ENCODE results near the gene HYAL1.

HYAL1 gene

GRCh38 chr3:50258029-50258680 lies 45.2 kb downstream of the HYAL1 start:
- DNase-seq = no peak
- H3K4me1 Mint-ChIP-seq (ENCODE audit: low read depth in 2 of 2) = peaks cover 13 to 14% of the 10 kb centered on the region in 2 donors
- ATAC-seq (replicated peaks) = no peak
- H3K9me3 Mint-ChIP-seq = no peaks in the 10 kb centered on the region
- peaks cover 70% of the 10 kb centered on the region for H3K36me3 Mint-ChIP-seq (ENCODE audit: insufficient read depth)
- no peaks in the 10 kb centered on the region for H3K27me3 Mint-ChIP-seq
- peak overlapping the region; percentile 38 to 92 for H3K27ac Mint-ChIP-seq
- peak overlapping the region; percentile 6 to 10 for H3K4me3 Mint-ChIP-seq

DNA sequence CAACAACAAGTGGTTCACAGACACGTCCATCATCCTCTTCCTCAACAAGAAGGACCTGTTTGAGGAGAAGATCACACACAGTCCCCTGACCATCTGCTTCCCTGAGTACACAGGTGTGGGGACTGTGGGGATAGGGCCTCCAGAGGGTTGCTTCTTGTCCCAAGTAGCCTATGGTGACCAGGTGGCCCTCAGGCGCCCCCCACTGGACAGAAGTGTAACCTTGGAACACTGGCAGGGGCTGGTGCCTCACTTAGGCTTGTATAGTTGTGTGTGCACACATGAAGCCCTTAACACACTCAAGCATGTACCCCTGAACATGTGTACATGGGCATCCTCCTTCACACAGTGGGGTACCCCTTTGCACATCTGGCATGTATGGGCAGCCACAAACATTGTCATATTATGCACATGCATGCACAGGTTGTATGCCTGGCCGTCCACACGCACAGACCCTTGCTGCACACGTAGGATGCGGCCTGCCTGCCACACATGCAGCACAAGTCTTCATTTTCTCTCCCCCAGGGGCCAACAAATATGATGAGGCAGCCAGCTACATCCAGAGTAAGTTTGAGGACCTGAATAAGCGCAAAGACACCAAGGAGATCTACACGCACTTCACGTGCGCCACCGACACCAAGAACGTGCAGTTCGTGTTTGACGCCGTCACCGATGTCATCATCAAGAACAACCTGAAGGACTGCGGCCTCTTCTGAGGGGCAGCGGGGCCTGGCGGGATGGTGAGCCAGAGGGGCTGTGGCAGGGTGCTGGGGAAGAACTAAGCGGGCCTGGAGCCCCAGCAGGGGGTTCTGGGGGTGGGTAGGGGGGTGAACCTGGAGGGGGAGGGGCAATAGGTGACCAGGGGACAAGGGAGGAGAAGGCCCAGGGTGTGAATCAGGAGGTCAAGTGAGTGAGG lies 46.1 kb downstream of the HYAL1 start:
- Mint-ChIP-seq H3K9me3 (no peaks in the 10 kb centered on the region), H3K4me3 (peak overlapping the region in 1 of 2 donors; percentile 17), H3K27me3 (no peaks in the 10 kb centered on the region), H3K4me1 (ENCODE audit: low read depth in 2 of 2) (peaks cover 14% of the 10 kb centered on the region in 2 donors), H3K27ac (peak overlapping the region; percentile 57 to 92), H3K36me3 (ENCODE audit: insufficient read depth) (peaks cover 78% of the 10 kb centered on the region)
- DNase-seq = no peak
- no peak for ATAC-seq (replicated peaks)

- DNase-seq = no peak
- H3K4me3 Mint-ChIP-seq = no peak overlapping the region
Measured at GRCh38 chr3:50255251-50255615, 48.1 kb downstream of the HYAL1 start.

DNA sequence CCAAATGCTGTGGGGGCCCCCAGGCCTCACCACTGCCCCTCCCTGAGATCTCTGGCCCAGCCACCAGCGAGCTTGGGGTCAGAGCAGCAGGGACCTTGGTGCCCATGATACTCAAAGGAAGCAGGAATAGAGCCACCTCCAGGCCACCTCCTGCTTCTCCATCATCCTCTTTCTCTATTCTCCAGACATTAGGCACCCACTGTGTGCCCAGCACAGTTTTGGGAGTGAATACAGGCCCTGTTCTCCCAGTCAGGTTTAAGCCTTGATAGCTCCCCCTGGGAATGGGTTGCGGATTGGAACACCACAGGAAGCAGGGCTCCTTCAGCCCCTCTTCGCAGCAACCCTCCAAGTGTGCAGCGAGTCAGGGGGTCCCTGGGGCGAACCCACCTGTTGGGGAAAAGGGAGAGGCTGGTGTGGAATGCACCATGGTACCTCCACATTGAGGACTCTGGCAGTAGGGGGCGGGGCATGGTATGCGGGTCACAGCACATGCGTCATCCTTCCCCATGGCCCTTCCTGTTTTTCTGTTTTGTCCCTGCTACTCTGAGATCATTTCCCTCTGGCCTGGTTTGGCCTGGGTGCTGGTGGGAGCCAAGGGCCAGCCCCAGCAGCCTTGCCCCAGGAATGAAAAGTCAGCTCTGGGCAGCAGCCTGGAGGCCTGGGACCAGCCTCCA lies 48.7 kb downstream of the HYAL1 start:
- Mint-ChIP-seq H3K36me3 (ENCODE audit: insufficient read depth) (peaks cover 74% of the 10 kb centered on the region), H3K9me3 (no peaks in the 10 kb centered on the region), H3K27ac (peak overlapping the region in 1 of 2 donors; percentile 89), H3K4me3 (no peak overlapping the region), H3K27me3 (no peaks in the 10 kb centered on the region), H3K4me1 (ENCODE audit: low read depth in 2 of 2) (peaks cover 23 to 32% of the 10 kb centered on the region in 2 donors)
- ATAC-seq (replicated peaks) (no peak), DNase-seq (no peak)

More at GRCh38 chr3:50255251-50255615, 48.1 kb downstream of the HYAL1 start:
- no peaks in the 10 kb centered on the region for H3K27me3 Mint-ChIP-seq
- peaks cover 77% of the 10 kb centered on the region for H3K36me3 Mint-ChIP-seq (ENCODE audit: insufficient read depth)
- peak overlapping the region in 1 of 2 donors; percentile 89 for H3K27ac Mint-ChIP-seq
- no peaks in the 10 kb centered on the region for H3K9me3 Mint-ChIP-seq
- no peak for ATAC-seq (replicated peaks)
- H3K4me1 Mint-ChIP-seq (ENCODE audit: low read depth in 2 of 2) = peaks cover 23 to 28% of the 10 kb centered on the region in 2 donors

DNA sequence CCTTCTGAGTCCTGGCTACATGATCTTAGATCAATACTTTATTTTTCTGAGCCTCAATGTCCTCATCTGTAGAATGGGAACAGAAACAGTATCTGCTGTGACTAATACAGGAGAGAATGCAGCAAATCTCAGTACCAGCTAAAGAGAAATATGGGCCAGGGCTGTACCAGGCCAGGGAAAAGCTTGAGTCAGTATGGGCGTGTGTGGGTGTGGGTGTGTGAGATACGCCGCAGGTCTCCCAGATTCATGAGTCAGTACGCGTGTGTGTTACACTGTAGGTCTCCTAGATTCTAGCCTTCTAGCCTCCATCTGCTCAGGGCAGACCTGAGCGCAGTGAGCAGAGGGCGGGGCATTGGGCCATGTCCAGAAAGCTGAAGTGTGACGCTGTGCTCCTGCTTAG lies 52.2 kb downstream of the HYAL1 start:
- H3K9me3 Mint-ChIP-seq = no peaks in the 10 kb centered on the region
- H3K27ac Mint-ChIP-seq = peak overlapping the region; percentile 86 to 94
- H3K4me3 Mint-ChIP-seq = peak overlapping the region in 1 of 2 donors; percentile 1
- H3K27me3 Mint-ChIP-seq = no peaks in the 10 kb centered on the region
- H3K4me1 Mint-ChIP-seq (ENCODE audit: low read depth in 2 of 2) = peaks cover 39 to 49% of the 10 kb centered on the region in 2 donors
- no peak for DNase-seq
- no peak for ATAC-seq (replicated peaks)
- peaks cover 57% of the 10 kb centered on the region for H3K36me3 Mint-ChIP-seq (ENCODE audit: insufficient read depth)

DNA sequence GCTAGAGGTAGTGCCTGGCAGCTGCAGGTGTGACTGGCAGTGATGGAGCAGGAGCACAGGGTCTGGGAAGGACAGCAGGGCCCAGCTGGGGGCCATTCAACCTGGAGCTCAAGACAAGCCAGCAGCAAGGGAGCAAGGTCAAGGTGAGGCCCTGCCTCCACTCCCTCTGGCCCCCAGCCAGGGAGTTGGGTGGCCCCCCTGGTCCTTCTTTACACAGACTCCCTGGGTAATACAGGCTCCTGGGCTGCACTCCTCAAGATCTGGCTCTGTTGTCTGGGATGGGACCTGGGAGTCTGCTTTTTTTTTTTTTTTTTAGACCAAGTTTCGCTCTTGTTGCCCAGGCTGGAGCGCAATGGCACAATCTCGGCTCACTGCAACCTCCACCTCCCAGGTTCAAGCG lies 52.9 kb downstream of the HYAL1 start:
- Mint-ChIP-seq H3K27me3 (no peaks in the 10 kb centered on the region), H3K4me1 (ENCODE audit: low read depth in 2 of 2) (peaks cover 44 to 56% of the 10 kb centered on the region in 2 donors), H3K4me3 (peak overlapping the region; percentile 27 to 57), H3K27ac (peak overlapping the region; percentile 86 to 94), H3K36me3 (ENCODE audit: insufficient read depth) (peaks cover 58% of the 10 kb centered on the region), H3K9me3 (no peaks in the 10 kb centered on the region)
- ATAC-seq (replicated peaks) (no peak), DNase-seq (no peak)
